Measurements from ENCODE around the gene C1QTNF6. TPM values are rescaled to one million over a fixed set of nuclear protein-coding genes. Genes with fewer than 3 reads are reported as not detected.

Gene C1QTNF6
- total RNA-seq, 1 donor from 2014 or later = 6.0 TPM

DNA sequence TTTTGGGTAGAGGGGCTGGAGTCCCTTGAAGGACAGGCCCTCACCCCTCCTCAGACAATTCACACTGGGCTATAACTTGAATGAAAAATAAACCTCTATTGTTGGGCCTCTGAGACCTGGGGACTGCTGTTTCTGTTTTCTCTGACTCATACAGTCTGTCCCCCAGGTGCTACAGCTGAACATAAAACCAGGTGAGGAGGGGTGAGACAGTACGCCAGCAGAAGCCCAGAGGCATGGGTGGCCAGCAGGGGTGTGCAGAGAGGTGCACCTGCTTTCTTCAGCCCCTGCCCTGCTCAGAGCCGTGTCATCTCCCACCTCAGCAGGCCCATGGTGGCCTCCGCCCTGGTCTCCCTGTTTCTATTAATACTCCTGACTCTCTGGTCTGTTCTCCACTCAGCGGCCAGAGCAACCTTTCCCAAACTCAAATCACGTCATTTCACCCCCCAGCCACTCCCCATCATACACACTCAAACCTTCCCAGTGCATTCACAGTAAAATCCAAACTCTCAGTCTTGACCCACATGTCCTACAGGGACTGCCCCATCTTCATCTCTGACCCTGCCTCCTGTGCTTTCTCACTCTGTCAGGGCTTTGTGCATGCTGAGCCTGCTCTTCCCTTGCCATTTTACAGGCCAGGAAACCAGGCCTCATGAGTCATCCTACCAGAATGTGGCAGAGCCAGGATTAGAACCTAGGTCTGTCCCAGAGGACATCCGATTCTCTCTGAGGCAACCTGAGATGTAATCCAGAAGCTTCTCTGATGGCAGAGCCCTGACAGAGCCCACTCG lies 32.9 kb downstream of the C1QTNF6 start:
- Mint-ChIP-seq H3K4me1 (ENCODE audit: low read depth, unreplicated experiment) (peaks cover 5% of the 10 kb centered on the region), H3K36me3 (ENCODE audit: low read depth, unreplicated experiment) (peaks cover 6% of the 10 kb centered on the region), H3K27me3 (ENCODE audit: low read depth, unreplicated experiment) (peaks cover 39% of the 10 kb centered on the region), H3K4me3 (ENCODE audit: unreplicated experiment) (no peak overlapping the region), H3K9me3 (ENCODE audit: unreplicated experiment) (peaks cover 13% of the 10 kb centered on the region), H3K27ac (ENCODE audit: unreplicated experiment) (no peak overlapping the region)
- peaks cover 7% of the 10 kb centered on the region for H3K4me1 ChIP-seq (ENCODE audit: insufficient read depth, low read length)
- no peak overlapping the region for H2AFZ ChIP-seq (ENCODE audit: low read depth, low read length)
- no peak for TF ChIP-seq EZH2 (IDR thresholded peaks at IDR 0.05; ENCODE audit: insufficient read depth, low read length)
- TF ChIP-seq, protein P1, sequence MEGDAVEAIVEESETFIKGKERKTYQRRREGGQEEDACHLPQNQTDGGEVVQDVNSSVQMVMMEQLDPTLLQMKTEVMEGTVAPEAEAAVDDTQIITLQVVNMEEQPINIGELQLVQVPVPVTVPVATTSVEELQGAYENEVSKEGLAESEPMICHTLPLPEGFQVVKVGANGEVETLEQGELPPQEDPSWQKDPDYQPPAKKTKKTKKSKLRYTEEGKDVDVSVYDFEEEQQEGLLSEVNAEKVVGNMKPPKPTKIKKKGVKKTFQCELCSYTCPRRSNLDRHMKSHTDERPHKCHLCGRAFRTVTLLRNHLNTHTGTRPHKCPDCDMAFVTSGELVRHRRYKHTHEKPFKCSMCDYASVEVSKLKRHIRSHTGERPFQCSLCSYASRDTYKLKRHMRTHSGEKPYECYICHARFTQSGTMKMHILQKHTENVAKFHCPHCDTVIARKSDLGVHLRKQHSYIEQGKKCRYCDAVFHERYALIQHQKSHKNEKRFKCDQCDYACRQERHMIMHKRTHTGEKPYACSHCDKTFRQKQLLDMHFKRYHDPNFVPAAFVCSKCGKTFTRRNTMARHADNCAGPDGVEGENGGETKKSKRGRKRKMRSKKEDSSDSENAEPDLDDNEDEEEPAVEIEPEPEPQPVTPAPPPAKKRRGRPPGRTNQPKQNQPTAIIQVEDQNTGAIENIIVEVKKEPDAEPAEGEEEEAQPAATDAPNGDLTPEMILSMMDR (IDR thresholded peaks at IDR 0.05; ENCODE audit: insufficient read depth, low read depth, low read length) = no peak
- H3K36me3 ChIP-seq (ENCODE audit: insufficient read depth, low read length) = no peaks in the 10 kb centered on the region
- H3K27me3 ChIP-seq (ENCODE audit: insufficient read depth, low read length) = peaks cover 11% of the 10 kb centered on the region
- H3K4me2 ChIP-seq (ENCODE audit: low read length) = no peak overlapping the region
- peaks cover 5% of the 10 kb centered on the region for H3K9me3 ChIP-seq (ENCODE audit: insufficient read depth, low read depth, low read length)
- no peaks in the 10 kb centered on the region for H3K79me2 ChIP-seq (ENCODE audit: insufficient read depth, low read length)
- no peak overlapping the region for H3K27ac ChIP-seq (ENCODE audit: low read depth, low read length)
- no peak overlapping the region for H3K9ac ChIP-seq (ENCODE audit: low read length)
- FAIRE-seq (no peak), DNase-seq (ENCODE audit: low read depth) (no peak)
- no peak overlapping the region for H3K4me3 ChIP-seq (ENCODE audit: insufficient read depth, low read depth, low read length)
- no peaks in the 10 kb centered on the region for H4K20me1 ChIP-seq (ENCODE audit: insufficient read depth, low read length)

DNA sequence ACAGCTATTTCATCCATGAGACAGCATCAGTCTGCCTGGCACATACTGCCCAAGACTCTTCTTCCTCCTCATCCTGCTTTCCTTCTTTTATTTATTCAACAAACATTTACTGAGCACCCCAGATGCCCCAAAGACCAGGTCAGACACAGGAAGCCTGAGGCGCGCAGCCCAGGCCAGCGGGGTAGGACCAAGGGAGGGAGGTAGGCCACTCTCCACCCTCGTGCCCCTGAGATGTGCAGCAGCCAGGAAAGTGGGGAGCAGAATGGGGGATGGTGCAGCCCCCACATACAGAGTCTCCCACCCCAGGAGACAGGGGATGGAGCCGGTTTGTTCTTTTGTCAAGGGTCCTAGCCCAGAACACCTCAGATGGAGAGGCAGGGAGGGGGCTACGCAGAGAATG lies 34.1 kb downstream of the C1QTNF6 start:
- Mint-ChIP-seq H3K36me3 (ENCODE audit: low read depth, unreplicated experiment) (peaks cover 6% of the 10 kb centered on the region), H3K9me3 (ENCODE audit: unreplicated experiment) (peaks cover 10% of the 10 kb centered on the region), H3K27me3 (ENCODE audit: low read depth, unreplicated experiment) (peaks cover 28% of the 10 kb centered on the region), H3K4me1 (ENCODE audit: low read depth, unreplicated experiment) (peaks cover 7% of the 10 kb centered on the region), H3K4me3 (ENCODE audit: unreplicated experiment) (no peak overlapping the region), H3K27ac (ENCODE audit: unreplicated experiment) (no peak overlapping the region)
- peaks cover 5% of the 10 kb centered on the region for H3K9me3 ChIP-seq (ENCODE audit: insufficient read depth, low read depth, low read length)
- no peak overlapping the region for H2AFZ ChIP-seq (ENCODE audit: low read depth, low read length)
- H3K4me1 ChIP-seq (ENCODE audit: insufficient read depth, low read length) = peaks cover 11% of the 10 kb centered on the region
- H3K4me2 ChIP-seq (ENCODE audit: low read length) = no peak overlapping the region
- H4K20me1 ChIP-seq (ENCODE audit: insufficient read depth, low read length) = no peaks in the 10 kb centered on the region
- no peak overlapping the region for H3K4me3 ChIP-seq (ENCODE audit: insufficient read depth, low read depth, low read length)
- no peak for TF ChIP-seq EZH2 (IDR thresholded peaks at IDR 0.05; ENCODE audit: insufficient read depth, low read length)
- TF ChIP-seq, protein P1 (IDR thresholded peaks at IDR 0.05; ENCODE audit: insufficient read depth, low read depth, low read length) = no peak
- no peak for FAIRE-seq
- peaks cover 5% of the 10 kb centered on the region for H3K27me3 ChIP-seq (ENCODE audit: insufficient read depth, low read length)
- no peak for DNase-seq (ENCODE audit: low read depth)
- no peaks in the 10 kb centered on the region for H3K36me3 ChIP-seq (ENCODE audit: insufficient read depth, low read length)
- H3K27ac ChIP-seq (ENCODE audit: low read depth, low read length) = no peak overlapping the region
- no peaks in the 10 kb centered on the region for H3K79me2 ChIP-seq (ENCODE audit: insufficient read depth, low read length)
- no peak overlapping the region for H3K9ac ChIP-seq (ENCODE audit: low read length)

DNA sequence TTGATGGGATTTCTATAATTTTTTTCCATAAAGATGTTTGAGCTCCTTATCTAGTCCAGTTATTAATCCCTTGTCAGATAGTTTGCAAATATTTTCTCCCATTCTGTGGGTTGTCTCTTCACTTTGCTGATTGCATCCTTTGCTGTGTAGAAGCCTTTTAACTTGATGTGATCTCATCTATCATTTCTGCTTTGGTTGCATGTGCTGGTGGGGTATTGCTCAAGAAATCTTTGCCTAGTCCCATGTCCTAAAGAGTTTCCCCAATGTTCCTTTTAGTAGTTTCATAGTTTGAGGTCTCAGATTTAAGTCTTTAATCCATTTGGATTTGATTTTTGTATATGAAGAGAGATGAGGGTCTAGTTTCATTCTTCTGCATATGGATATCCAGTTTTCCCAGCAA lies 36.6 kb downstream of the C1QTNF6 start:
- Histone ChIP-seq H3K36me3 (ENCODE audit: insufficient read depth, low read length) (no peaks in the 10 kb centered on the region), H3K27me3 (ENCODE audit: insufficient read depth, low read length) (peaks cover 6% of the 10 kb centered on the region), H3K9me3 (ENCODE audit: insufficient read depth, low read depth, low read length) (peaks cover 5% of the 10 kb centered on the region), H2AFZ (ENCODE audit: low read depth, low read length) (no peak overlapping the region), H3K4me3 (ENCODE audit: insufficient read depth, low read depth, low read length) (no peak overlapping the region), H3K79me2 (ENCODE audit: insufficient read depth, low read length) (no peaks in the 10 kb centered on the region), H3K9ac (ENCODE audit: low read length) (no peak overlapping the region), H3K27ac (ENCODE audit: low read depth, low read length) (no peak overlapping the region), H4K20me1 (ENCODE audit: insufficient read depth, low read length) (no peaks in the 10 kb centered on the region), H3K4me2 (ENCODE audit: low read length) (no peak overlapping the region), H3K4me1 (ENCODE audit: insufficient read depth, low read length) (peaks cover 6% of the 10 kb centered on the region)
- Mint-ChIP-seq H3K9me3 (ENCODE audit: unreplicated experiment) (peaks cover 10% of the 10 kb centered on the region), H3K4me3 (ENCODE audit: unreplicated experiment) (no peak overlapping the region), H3K27me3 (ENCODE audit: low read depth, unreplicated experiment) (peaks cover 15% of the 10 kb centered on the region), H3K27ac (ENCODE audit: unreplicated experiment) (no peak overlapping the region), H3K4me1 (ENCODE audit: low read depth, unreplicated experiment) (peaks cover 4% of the 10 kb centered on the region), H3K36me3 (ENCODE audit: low read depth, unreplicated experiment) (peaks cover 6% of the 10 kb centered on the region)
- TF ChIP-seq, protein P1 (IDR thresholded peaks at IDR 0.05; ENCODE audit: insufficient read depth, low read depth, low read length) = no peak
- TF ChIP-seq EZH2 (IDR thresholded peaks at IDR 0.05; ENCODE audit: insufficient read depth, low read length) = no peak
- DNase-seq (ENCODE audit: low read depth) = no peak
- no peak for FAIRE-seq

Measured in astrocyte (in vitro differentiated cells and primary cell).